ENCODE results near the gene CFAP92.
"Not testable (repeated sequence)": the region's sequence is repeated elsewhere in the genome, so short reads cannot be mapped to it uniquely, and the experiment has no call there.

CFAP92 gene

GRCh38 chr3:128902426-128902825 lies 91.5 kb downstream of the CFAP92 start:
- DNase-seq (ENCODE audit: low spot score) = no peak
- TF ChIP-seq, protein P1, sequence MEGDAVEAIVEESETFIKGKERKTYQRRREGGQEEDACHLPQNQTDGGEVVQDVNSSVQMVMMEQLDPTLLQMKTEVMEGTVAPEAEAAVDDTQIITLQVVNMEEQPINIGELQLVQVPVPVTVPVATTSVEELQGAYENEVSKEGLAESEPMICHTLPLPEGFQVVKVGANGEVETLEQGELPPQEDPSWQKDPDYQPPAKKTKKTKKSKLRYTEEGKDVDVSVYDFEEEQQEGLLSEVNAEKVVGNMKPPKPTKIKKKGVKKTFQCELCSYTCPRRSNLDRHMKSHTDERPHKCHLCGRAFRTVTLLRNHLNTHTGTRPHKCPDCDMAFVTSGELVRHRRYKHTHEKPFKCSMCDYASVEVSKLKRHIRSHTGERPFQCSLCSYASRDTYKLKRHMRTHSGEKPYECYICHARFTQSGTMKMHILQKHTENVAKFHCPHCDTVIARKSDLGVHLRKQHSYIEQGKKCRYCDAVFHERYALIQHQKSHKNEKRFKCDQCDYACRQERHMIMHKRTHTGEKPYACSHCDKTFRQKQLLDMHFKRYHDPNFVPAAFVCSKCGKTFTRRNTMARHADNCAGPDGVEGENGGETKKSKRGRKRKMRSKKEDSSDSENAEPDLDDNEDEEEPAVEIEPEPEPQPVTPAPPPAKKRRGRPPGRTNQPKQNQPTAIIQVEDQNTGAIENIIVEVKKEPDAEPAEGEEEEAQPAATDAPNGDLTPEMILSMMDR (IDR thresholded peaks at IDR 0.05; ENCODE audit: extremely low read depth, missing control alignments) = no peak

- DNase-seq (ENCODE audit: low spot score) = no peak
- TF ChIP-seq, protein P1 (IDR thresholded peaks at IDR 0.05; ENCODE audit: extremely low read depth, missing control alignments) = no peak
Observed at GRCh38 chr3:128895843-128896697, 97.8 kb downstream of the CFAP92 start.

DNA sequence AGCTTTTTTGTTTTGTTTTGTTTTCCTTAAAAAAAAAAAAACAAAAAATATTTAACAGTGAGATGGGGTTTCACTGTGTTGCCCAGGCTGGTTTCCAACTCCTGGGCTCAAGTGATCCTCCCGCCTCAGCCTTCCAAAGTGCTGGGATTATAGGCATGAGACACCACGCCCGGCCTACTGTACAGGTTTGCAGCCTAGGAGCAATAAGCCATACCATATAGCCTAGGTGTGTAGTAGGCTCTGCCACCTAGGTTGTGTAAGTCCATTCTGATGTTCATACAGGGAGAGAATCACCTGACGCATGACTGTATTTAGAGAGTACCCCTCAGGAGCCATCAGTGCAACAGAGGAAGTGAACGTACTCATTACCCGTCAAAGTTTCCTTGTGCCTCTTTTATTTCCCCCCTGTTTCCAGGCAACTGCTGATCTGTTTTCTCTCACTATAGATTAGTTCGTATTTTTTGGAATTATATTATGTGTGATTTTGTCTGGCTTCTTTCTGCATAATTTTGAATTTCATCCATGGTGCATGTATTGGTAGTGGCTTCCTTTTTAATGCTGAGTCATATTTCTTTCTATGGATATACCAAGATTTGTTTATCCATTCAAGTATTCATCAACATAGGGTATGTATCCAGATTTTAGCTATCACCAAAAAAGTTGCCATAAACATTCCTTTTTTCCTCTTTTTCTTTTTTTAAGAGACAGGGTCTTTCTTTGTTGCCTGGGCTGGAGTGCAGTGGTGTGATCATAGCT lies 104.6 kb downstream of the CFAP92 start:
- TF ChIP-seq, protein P1 (IDR thresholded peaks at IDR 0.05; ENCODE audit: extremely low read depth, missing control alignments) = no peak
- no peak for DNase-seq (ENCODE audit: low spot score)

GRCh38 chr3:128884992-128885391 lies 108.9 kb downstream of the CFAP92 start:
- no peak for DNase-seq (ENCODE audit: low spot score)
- TF ChIP-seq, protein P1 (IDR thresholded peaks at IDR 0.05; ENCODE audit: extremely low read depth, missing control alignments) = no peak

DNA sequence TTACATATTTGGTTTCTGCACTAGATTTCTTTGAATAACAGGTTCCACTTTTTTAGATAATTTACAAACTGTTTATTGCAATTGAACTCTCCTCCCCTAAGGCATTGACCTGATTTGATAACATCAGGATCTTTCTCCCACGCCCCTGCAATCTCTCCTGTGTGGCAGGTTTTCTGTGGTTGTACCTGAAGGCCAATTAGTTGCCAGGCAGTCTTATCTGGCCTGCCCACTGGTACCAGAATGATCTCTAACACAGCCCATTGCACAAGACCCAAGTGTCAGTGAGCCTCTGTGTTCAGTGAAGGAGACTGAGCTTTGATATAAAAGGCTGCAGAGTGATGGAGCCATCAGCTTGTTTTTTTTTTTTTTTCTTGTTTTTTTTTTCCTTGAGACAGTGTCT lies 111.2 kb downstream of the CFAP92 start:
- TF ChIP-seq, protein P1 (IDR thresholded peaks at IDR 0.05; ENCODE audit: extremely low read depth, missing control alignments) = no peak
- DNase-seq (ENCODE audit: low spot score) = no peak

GRCh38 chr3:128881576-128881975 lies 112.3 kb downstream of the CFAP92 start:
- TF ChIP-seq, protein P1 (IDR thresholded peaks at IDR 0.05; ENCODE audit: extremely low read depth, missing control alignments) = no peak
- no peak for DNase-seq (ENCODE audit: low spot score)

DNA sequence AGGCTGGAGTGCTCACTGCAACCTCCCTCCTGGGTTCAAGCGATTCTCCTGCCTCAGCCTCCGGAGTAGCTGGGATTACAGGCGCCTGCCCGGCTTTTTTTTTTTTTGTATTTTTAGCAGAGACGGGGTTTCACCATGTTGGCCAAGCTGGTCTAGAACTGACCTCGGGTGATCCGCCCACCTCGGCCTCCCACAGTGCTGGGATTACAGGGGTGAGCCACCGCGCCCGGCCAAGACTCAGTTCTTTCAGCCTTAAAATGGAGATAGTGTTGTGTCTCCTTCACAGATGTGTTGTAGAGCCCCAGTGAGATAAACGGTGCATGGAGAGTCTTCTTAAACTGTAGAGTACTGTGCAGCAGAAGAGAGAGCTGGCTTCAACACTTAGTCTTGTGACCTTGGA lies 113.4 kb downstream of the CFAP92 start:
- DNase-seq (ENCODE audit: low spot score) = not testable (repeated sequence)
